ENCODE results near the gene AGAP1. TPM values are rescaled to one million over a fixed set of nuclear protein-coding genes. Genes with fewer than 3 reads are reported as not detected.
"Not testable (repeated sequence)": the region's sequence is repeated elsewhere in the genome, so short reads cannot be mapped to it uniquely, and the experiment has no call there.

Gene AGAP1
- total and polyA plus RNA-seq, 2 donors from 2014 or later, result 8.1 to 44.5 TPM

- Histone ChIP-seq H3K27ac (ENCODE audit: low read depth in 2 of 2, low read length in 2 of 2) (no peak overlapping the region), H3K9ac (ENCODE audit: low read length in 3 of 3) (no peak overlapping the region), H3K27me3 (ENCODE audit: control insufficient read depth, insufficient read depth, low read length) (no peaks in the 10 kb centered on the region), H3K36me3 (ENCODE audit: control insufficient read depth in 2 of 3, insufficient read depth in 3 of 3, low read length in 3 of 3) (no peaks in the 10 kb centered on the region), H3K4me1 (ENCODE audit: control insufficient read depth in 2 of 3, insufficient read depth in 2 of 3, low read depth in 1 of 3, low read length in 3 of 3) (peaks cover 0 to 3% (median 0%) of the 10 kb centered on the region in 3 donors), H3K9me3 (ENCODE audit: control insufficient read depth in 2 of 3, insufficient read depth in 1 of 3, low read length in 3 of 3) (no peaks in the 10 kb centered on the region), H3K4me3 (ENCODE audit: low read length in 3 of 3) (no peak overlapping the region)
- FAIRE-seq (no peak), DNase-seq (no peak)
- TF ChIP-seq CTCF (IDR thresholded peaks at IDR 0.05; ENCODE audit: borderline replicate concordance, extremely low read depth, insufficient read depth), result no peak
- intact Hi-C loops (cut with DNase I), result no loop called here
Observed at GRCh38 chr2:235757640-235758039, 263.8 kb downstream of the AGAP1 start.

GRCh38 chr2:235762832-235763598 lies 269.2 kb downstream of the AGAP1 start:
- TF ChIP-seq CTCF (IDR thresholded peaks at IDR 0.05; ENCODE audit: borderline replicate concordance, extremely low read depth, insufficient read depth), result no peak
- intact Hi-C loops (cut with DNase I), result no loop called here
- H3K4me1 ChIP-seq (ENCODE audit: control insufficient read depth in 2 of 3, insufficient read depth in 2 of 3, low read depth in 1 of 3, low read length in 3 of 3), result no peaks in the 10 kb centered on the region
- H3K36me3 ChIP-seq (ENCODE audit: control insufficient read depth in 2 of 3, insufficient read depth in 3 of 3, low read length in 3 of 3), result peaks cover 0 to 2% (median 0%) of the 10 kb centered on the region in 3 donors
- no peaks in the 10 kb centered on the region for H3K27me3 ChIP-seq (ENCODE audit: control insufficient read depth, insufficient read depth, low read length)
- H3K9ac ChIP-seq (ENCODE audit: low read length in 3 of 3), result no peak overlapping the region
- DNase-seq, result peak in 1 of 5 donors; percentile 9
- H3K9me3 ChIP-seq (ENCODE audit: control insufficient read depth in 2 of 3, insufficient read depth in 1 of 3, low read length in 3 of 3), result no peaks in the 10 kb centered on the region
- no peak overlapping the region for H3K4me3 ChIP-seq (ENCODE audit: low read length in 3 of 3)
- H3K27ac ChIP-seq (ENCODE audit: low read depth in 2 of 2, low read length in 2 of 2), result no peak overlapping the region
- no peak for FAIRE-seq

- H3K27ac ChIP-seq (ENCODE audit: low read depth in 2 of 2, low read length in 2 of 2), result no peak overlapping the region
- H3K4me1 ChIP-seq (ENCODE audit: control insufficient read depth in 2 of 3, insufficient read depth in 2 of 3, low read depth in 1 of 3, low read length in 3 of 3), result no peaks in the 10 kb centered on the region
- FAIRE-seq (no peak), DNase-seq (no peak)
- H3K9me3 ChIP-seq (ENCODE audit: control insufficient read depth in 2 of 3, insufficient read depth in 1 of 3, low read length in 3 of 3), result no peaks in the 10 kb centered on the region
- H3K36me3 ChIP-seq (ENCODE audit: control insufficient read depth in 2 of 3, insufficient read depth in 3 of 3, low read length in 3 of 3), result peaks cover 0 to 2% (median 0%) of the 10 kb centered on the region in 3 donors
- no peak for TF ChIP-seq CTCF (IDR thresholded peaks at IDR 0.05; ENCODE audit: borderline replicate concordance, extremely low read depth, insufficient read depth)
- H3K4me3 ChIP-seq (ENCODE audit: low read length in 3 of 3), result no peak overlapping the region
- no peak overlapping the region for H3K9ac ChIP-seq (ENCODE audit: low read length in 3 of 3)
- intact Hi-C loops (cut with DNase I), result no loop called here
- H3K27me3 ChIP-seq (ENCODE audit: control insufficient read depth, insufficient read depth, low read length), result no peaks in the 10 kb centered on the region
Observed at GRCh38 chr2:235763816-235764215, 270.0 kb downstream of the AGAP1 start.

- H3K27me3 ChIP-seq (ENCODE audit: control insufficient read depth, insufficient read depth, low read length); H3K4me1 ChIP-seq (ENCODE audit: control insufficient read depth in 2 of 3, insufficient read depth in 2 of 3, low read depth in 1 of 3, low read length in 3 of 3); H3K9me3 ChIP-seq (ENCODE audit: control insufficient read depth in 2 of 3, insufficient read depth in 1 of 3, low read length in 3 of 3); intact Hi-C loops (cut with DNase I); DNase-seq; H3K27ac ChIP-seq (ENCODE audit: low read depth in 2 of 2, low read length in 2 of 2); H3K36me3 ChIP-seq (ENCODE audit: control insufficient read depth in 2 of 3, insufficient read depth in 3 of 3, low read length in 3 of 3); FAIRE-seq; H3K9ac ChIP-seq (ENCODE audit: low read length in 3 of 3); H3K4me3 ChIP-seq (ENCODE audit: low read length in 3 of 3): not testable (repeated sequence)
Observed at GRCh38 chr2:235764478-235764877, 270.6 kb downstream of the AGAP1 start.

Measured in kidney (tissue), 14 donors.